ENCODE data around the gene TRIM31.

DNA sequence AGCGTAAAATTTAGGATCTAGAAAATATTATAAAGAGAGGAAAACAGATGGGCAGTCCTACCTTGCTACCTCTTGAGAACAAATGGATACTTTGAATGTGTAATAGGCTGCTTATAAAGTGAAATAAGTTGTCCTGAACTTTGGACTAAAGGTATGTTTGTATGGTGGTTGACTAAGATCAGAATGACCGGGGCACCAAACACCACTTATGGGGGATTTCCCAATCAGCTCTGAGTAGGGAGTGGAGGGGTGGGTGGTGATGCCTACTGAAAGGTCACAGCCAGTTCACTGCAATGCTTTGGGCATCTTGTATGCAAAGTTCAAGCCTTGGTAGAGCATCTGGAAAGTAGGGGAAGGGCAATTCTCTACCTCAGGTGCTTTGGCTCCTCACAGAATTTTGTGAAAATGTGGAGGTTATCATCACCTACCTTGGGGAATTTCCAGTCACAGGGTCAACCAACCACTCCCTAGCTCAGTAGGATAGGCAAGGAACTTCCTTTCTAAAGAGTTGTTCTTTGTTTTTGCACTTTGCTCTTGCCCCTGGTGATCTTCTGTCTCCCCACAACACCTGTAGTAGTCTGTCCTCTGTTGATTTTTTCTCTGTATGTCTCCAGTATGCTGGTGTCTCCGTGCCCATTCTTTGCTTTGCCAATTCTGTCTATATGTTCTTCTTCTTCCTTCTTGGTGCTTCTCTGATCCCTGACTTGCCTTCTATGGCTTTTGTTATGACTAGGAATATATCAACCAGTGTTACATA is at the start of gene TRIM31:
- TF ChIP-seq POLR2A (IDR thresholded peaks at IDR 0.05; ENCODE audit: low read depth) (no peak), POLR2AphosphoS5 (IDR thresholded peaks at IDR 0.05) (no peak), EP300 (IDR thresholded peaks at IDR 0.05) (no peak)
- TF ChIP-seq, protein P1, sequence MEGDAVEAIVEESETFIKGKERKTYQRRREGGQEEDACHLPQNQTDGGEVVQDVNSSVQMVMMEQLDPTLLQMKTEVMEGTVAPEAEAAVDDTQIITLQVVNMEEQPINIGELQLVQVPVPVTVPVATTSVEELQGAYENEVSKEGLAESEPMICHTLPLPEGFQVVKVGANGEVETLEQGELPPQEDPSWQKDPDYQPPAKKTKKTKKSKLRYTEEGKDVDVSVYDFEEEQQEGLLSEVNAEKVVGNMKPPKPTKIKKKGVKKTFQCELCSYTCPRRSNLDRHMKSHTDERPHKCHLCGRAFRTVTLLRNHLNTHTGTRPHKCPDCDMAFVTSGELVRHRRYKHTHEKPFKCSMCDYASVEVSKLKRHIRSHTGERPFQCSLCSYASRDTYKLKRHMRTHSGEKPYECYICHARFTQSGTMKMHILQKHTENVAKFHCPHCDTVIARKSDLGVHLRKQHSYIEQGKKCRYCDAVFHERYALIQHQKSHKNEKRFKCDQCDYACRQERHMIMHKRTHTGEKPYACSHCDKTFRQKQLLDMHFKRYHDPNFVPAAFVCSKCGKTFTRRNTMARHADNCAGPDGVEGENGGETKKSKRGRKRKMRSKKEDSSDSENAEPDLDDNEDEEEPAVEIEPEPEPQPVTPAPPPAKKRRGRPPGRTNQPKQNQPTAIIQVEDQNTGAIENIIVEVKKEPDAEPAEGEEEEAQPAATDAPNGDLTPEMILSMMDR (IDR thresholded peaks at IDR 0.05) = no peak

All from esophagus muscularis mucosa (tissue), 4 donors.